IMR-90 (cell line): ENCODE results near the gene MRPL52. TPM values are rescaled to one million over a fixed set of nuclear protein-coding genes. Genes with fewer than 3 reads are reported as not detected.

Source experiments
- ATAC-seq: fragments of 200-7000 bp; cut with Tn5 transposase; 2 replicates; pipeline ENCODE4 v1.9.1; 2020; ENCODE audit warnings: low read depth, mild to moderate bottlenecking, moderate library complexity
- BruUV-seq: library from RNA; stranded (reverse); fragments of 400-500 nt; replicated peaks from 2 replicates; lab custom pipeline; 2021; lab: Mats Ljungman, UMichigan
- CTCF ChIA-PET: fragments of 300-600 bp; formaldehyde crosslinking; extraction: SDS; loops from one replicate; lab custom pipeline; 2021; ENCODE audit warnings: antibody characterized with exemption; lab: Yijun Ruan, JAX
- POLR2A ChIA-PET: fragments of 300-600 bp; sonication (Branson Sonifier 250); formaldehyde crosslinking; loops from one replicate; lab custom pipeline; 2022; ENCODE audit warnings: antibody characterized with exemption; ENCODE audit not compliant: unreplicated experiment; lab: Charles Lee
- DNase-seq: peaks from one replicate; pipeline ENCODE4 v3.0.0; 2013
- H2AFZ ChIP-seq: replicated peaks from 2 replicates; pipeline ENCODE3; 2013; ENCODE audit warnings: low read length, mild to moderate bottlenecking; ENCODE audit not compliant: poor library complexity
- H2AK5ac ChIP-seq: 2 replicates; pipeline ENCODE4 v1.6.1; 2013; ENCODE audit warnings: low read depth, low read length, inconsistent platforms
- H2AK9ac ChIP-seq: replicated peaks from 2 replicates; pipeline ENCODE3; 2013; ENCODE audit warnings: mild to moderate bottlenecking, low read depth, low read length, moderate library complexity; ENCODE audit not compliant: poor library complexity
- H2BK120ac ChIP-seq: 2 replicates; pipeline ENCODE4 v1.6.1; 2013; ENCODE audit warnings: low read depth, low read length, inconsistent platforms
- H2BK15ac ChIP-seq: 3 replicates; pipeline ENCODE4 v1.6.1; 2013; ENCODE audit warnings: low read depth, low read length, inconsistent platforms
- H2BK20ac ChIP-seq: 2 replicates; pipeline ENCODE4 v1.6.1; 2013; ENCODE audit warnings: low read depth, mild to moderate bottlenecking, inconsistent platforms, low read length, moderate library complexity
- H2BK5ac ChIP-seq: 2 replicates; pipeline ENCODE4 v1.6.1; 2013; ENCODE audit warnings: mild to moderate bottlenecking, low read depth, low read length, inconsistent platforms; ENCODE audit not compliant: poor library complexity, severe bottlenecking
- H3K14ac ChIP-seq: replicated peaks from 2 replicates; pipeline ENCODE4 v1.6.1; 2013; ENCODE audit warnings: low read depth, low read length, inconsistent platforms
- H3K18ac ChIP-seq: 2 replicates; pipeline ENCODE4 v1.6.1; 2013; ENCODE audit warnings: low read depth, low read length, control low read depth
- H3K23ac ChIP-seq: 2 replicates; pipeline ENCODE4 v1.6.1; 2013; ENCODE audit warnings: low read depth, low read length, inconsistent platforms
- H3K27ac ChIP-seq: 2 replicates; pipeline ENCODE4 v1.5.1; 2013; ENCODE audit warnings: mild to moderate bottlenecking, control low read depth, low read length; ENCODE audit not compliant: insufficient read depth
- H3K27me3 ChIP-seq: 2 replicates; pipeline ENCODE4 v1.6.1; 2013; ENCODE audit warnings: low read length; ENCODE audit not compliant: control insufficient read depth, insufficient read depth
- H3K36me3 ChIP-seq: 2 replicates; pipeline ENCODE4 v1.6.1; 2013; ENCODE audit warnings: low read length, mixed read lengths; ENCODE audit not compliant: control insufficient read depth, insufficient read depth
- H3K4ac ChIP-seq: 2 replicates; pipeline ENCODE4 v1.6.1; 2013; ENCODE audit warnings: low read depth, low read length, inconsistent platforms
- H3K4me1 ChIP-seq: 2 replicates; pipeline ENCODE4 v1.6.1; 2013; ENCODE audit warnings: low read length, mixed read lengths; ENCODE audit not compliant: control insufficient read depth, insufficient read depth
- H3K4me2 ChIP-seq: 2 replicates; pipeline ENCODE4 v1.6.1; 2013; ENCODE audit warnings: low read depth, mild to moderate bottlenecking, control low read depth, low read length, moderate library complexity
- H3K4me3 ChIP-seq: 2 replicates; pipeline ENCODE4 v1.5.1; 2013; ENCODE audit warnings: low read depth, mild to moderate bottlenecking, control low read depth, low read length, moderate library complexity; ENCODE audit not compliant: insufficient read depth
- H3K56ac ChIP-seq: 2 replicates; pipeline ENCODE4 v1.6.1; 2013; ENCODE audit warnings: low read length, inconsistent platforms; ENCODE audit not compliant: insufficient read depth; ENCODE audit errors: extremely low read depth
- H3K79me1 ChIP-seq, 2 experiments: 2 replicates each; pipeline ENCODE4 v1.6.1; 2013; ENCODE audit warnings: low read length in 2 of 2, inconsistent platforms in 1 of 2, low read depth in 1 of 2
- H3K9ac ChIP-seq: 2 replicates; pipeline ENCODE4 v1.6.1; 2013; ENCODE audit warnings: low read depth, low read length, control low read depth
- H3K9me1 ChIP-seq: 2 replicates; pipeline ENCODE4 v1.6.1; 2013; ENCODE audit warnings: low read length, inconsistent platforms; ENCODE audit not compliant: insufficient read depth
- H3K9me3 ChIP-seq: 2 replicates; pipeline ENCODE4 v1.6.1; 2013; ENCODE audit warnings: low read length; ENCODE audit not compliant: control insufficient read depth, insufficient read depth
- H4K20me1 ChIP-seq: 2 replicates; pipeline ENCODE4 v1.6.1; 2013; ENCODE audit warnings: low read length, inconsistent platforms; ENCODE audit not compliant: insufficient read depth
- H4K5ac ChIP-seq: 2 replicates; pipeline ENCODE4 v1.6.1; 2013; ENCODE audit warnings: mild to moderate bottlenecking, low read depth, low read length, control low read depth
- H4K8ac ChIP-seq, 2 experiments: 2 replicates each; pipeline ENCODE4 v1.6.1; 2013; ENCODE audit warnings: low read depth in 2 of 2, low read length in 2 of 2, control low read depth in 1 of 2, inconsistent platforms in 1 of 2
- H4K91ac ChIP-seq: 2 replicates; pipeline ENCODE4 v1.6.1; 2013; ENCODE audit warnings: low read depth, low read length, inconsistent platforms; ENCODE audit not compliant: insufficient read depth
- BHLHE40 ChIP-seq: fragments of 150-350 bp; IDR thresholded peaks from 2 replicates; pipeline ENCODE4 v1.6.1; 2016; ENCODE audit warnings: mild to moderate bottlenecking, low read depth, low read length
- MAFK ChIP-seq: IDR thresholded peaks from 2 replicates; pipeline ENCODE4 v1.6.1; 2012; ENCODE audit warnings: low read depth, low read length, improper control_type of control experiment
- WGBS, 2 experiments: methylation state at CpG; one replicate each; pipeline versions ENCODE4 v1.1.5 to v1.1.7; 2013; ENCODE audit warnings: missing lambda C conversion rate in 2 of 2; ENCODE audit not compliant: insufficient read length in 1 of 2; ENCODE audit errors: extremely low coverage in 2 of 2; 5-methylcytosine and 5-hydroxymethylcytosine counted together
- dilution Hi-C: fragments of 300-500 bp; cut with HindIII; formaldehyde crosslinking; loops from one replicate; pipeline ENCODE4 v1.14.3; 2018; ENCODE audit warnings: low sequenced_read_pairs; ENCODE audit not compliant: unreplicated experiment
- in situ Hi-C: fragments of 300-500 bp; cut with MboI; formaldehyde crosslinking; loops from 3 replicates; pipeline ENCODE4 v1.14.3; 2019; ENCODE audit warnings: low sequenced_read_pairs, inconsistent platforms, mixed read lengths
- intact Hi-C: fragments of 100-400 bp; cut with micrococcal nuclease; formaldehyde crosslinking; loops from 2 replicates; pipeline ENCODE4 v1.10.0; 2022
- polyA plus RNA-seq, 3 experiments: library from polyadenylated mRNA; depleted of rRNA; stranded (reverse); fragments of >200 nt; gene quantifications; 2 replicates each; pipeline ENCODE4 v1.2.3, GENCODE V29; 2012; ENCODE audit warnings: low replicate concordance in 1 of 3
- total RNA-seq: library from RNA; depleted of rRNA; stranded (reverse); fragments of >200 nt; gene quantifications from 2 replicates; pipeline ENCODE4 v1.2.3, GENCODE V29; 2012

MRPL52 gene
- total and polyA plus RNA-seq, 2 of the 4 experiments (the other 2 are of a cell fraction) = 33.1 to 51.4 TPM

DNA sequence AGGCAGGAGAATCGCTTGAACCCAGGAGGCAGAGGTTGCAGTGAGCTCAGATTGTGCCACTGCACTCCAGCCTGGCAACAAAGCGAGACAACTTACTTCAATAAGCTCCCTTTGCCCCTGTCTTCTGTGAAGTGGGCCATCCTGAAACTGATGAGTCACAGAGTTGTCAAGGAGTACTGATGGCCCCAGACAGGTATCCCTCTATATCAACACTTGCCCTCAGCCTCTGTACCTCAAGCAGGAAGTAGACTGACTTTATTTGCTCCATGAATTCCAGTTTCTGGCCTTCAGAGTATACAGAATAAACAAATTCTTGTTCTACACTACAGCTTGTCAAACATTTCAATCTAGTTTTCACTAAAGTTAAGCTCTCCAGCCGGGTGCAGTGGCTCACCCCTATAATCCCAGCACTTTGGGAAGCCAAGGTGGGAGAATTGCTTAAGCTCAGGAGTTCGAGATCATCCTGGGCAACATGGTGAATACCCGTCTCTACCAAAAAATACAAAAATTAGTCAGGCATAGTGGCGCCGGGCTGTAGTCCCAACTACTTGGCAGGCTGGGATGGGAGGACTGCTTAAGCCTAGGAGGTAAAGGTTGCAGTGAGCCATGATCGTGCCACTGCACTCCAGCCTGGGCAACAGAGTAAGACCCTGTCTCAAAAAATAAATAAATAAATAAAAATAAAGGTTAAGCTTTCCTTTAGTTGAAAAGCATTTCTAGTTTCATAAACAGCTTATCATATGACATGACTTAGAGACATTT lies 25.5 kb downstream of the MRPL52 start:
- Histone ChIP-seq H3K9ac (no peak overlapping the region), H4K5ac (no peak overlapping the region), H3K4ac (no peak overlapping the region), H3K14ac (no peak overlapping the region), H2AK9ac (no peak overlapping the region), H3K36me3 (no peaks in the 10 kb centered on the region), H3K4me2 (no peak overlapping the region), H4K8ac (no peak overlapping the region), H3K9me1 (peaks cover 15% of the 10 kb centered on the region), H3K18ac (no peak overlapping the region), H4K20me1 (no peaks in the 10 kb centered on the region), H2BK15ac (no peak overlapping the region), H3K23ac (no peak overlapping the region), H3K27me3 (no peaks in the 10 kb centered on the region), H4K91ac (no peak overlapping the region), H2BK20ac (no peak overlapping the region), H2AK5ac (no peak overlapping the region; the same call in 1 of the 2 replicates), H3K27ac (no peak overlapping the region), H2AFZ (no peak overlapping the region), H3K4me3 (no peak overlapping the region), H3K4me1 (peaks cover 18% of the 10 kb centered on the region), H3K56ac (no peak overlapping the region), H3K9me3 (peaks cover 2% of the 10 kb centered on the region), H2BK5ac (no peak overlapping the region), H3K79me1 (peaks cover 0 to 16% of the 10 kb centered on the region in 2 experiments; a peak in 2 of 4 replicates), H2BK120ac (no peak overlapping the region)
- dilution Hi-C loops (no loop called here), in situ Hi-C loops (loop anchor here (5.0 to 25.0 kb wide), 2 partner anchors 288 to 468 kb away; no protein-coding TSS in a partner anchor), intact Hi-C loops (loop anchor here (5.0 kb wide), 1 partner anchor 468 kb away; no protein-coding TSS in a partner anchor)
- TF ChIP-seq BHLHE40 (no peak), MAFK (no peak)
- ATAC-seq (no peak), DNase-seq (no peak)
- ChIA-PET POLR2A (interaction anchor here (0.6 kb wide), 1 partner anchor 73 kb away, joined by 4 read pairs; no protein-coding TSS in a partner anchor), CTCF (interaction anchor here (1.0 to 6.8 kb wide), 4 partner anchors 18 to 298 kb away, joined by 4 to 60 read pairs (median 6); no protein-coding TSS in a partner anchor)
- 67% methylated on average over 1 of the region's 8 CpGs; no CpG with 5 or more reads in 1 of the 2 experiments for WGBS, 2 experiments
- BruUV-seq = no TSS peak
